NB4 (cell line): ENCODE data around the gene AFG1L.
"Not testable (repeated sequence)": the region's sequence is repeated elsewhere in the genome, so short reads cannot be mapped to it uniquely, and the experiment has no call there.

Experiments used
- DNase-seq: peaks from one replicate; pipeline ENCODE4 v3.0.0; 2010; ENCODE audit warnings: low read depth
- H3K4me3 ChIP-seq: one replicate; pipeline ENCODE4 v1.5.1; 2011; ENCODE audit warnings: mild to moderate bottlenecking, low read depth, low read length, moderate library complexity
- CTCF ChIP-seq: IDR thresholded peaks from one replicate; pipeline ENCODE4 v1.5.1; 2012; ENCODE audit warnings: low read depth, low read length
- MAX ChIP-seq: IDR thresholded peaks from 2 replicates; pipeline ENCODE4 v1.6.1; 2011; ENCODE audit warnings: low read depth, low read length
- MYC ChIP-seq: IDR thresholded peaks from 2 replicates; pipeline ENCODE4 v1.6.1; 2011; ENCODE audit warnings: low read depth, low read length
- POLR2A ChIP-seq: IDR thresholded peaks from 2 replicates; pipeline ENCODE4 v1.6.1; 2011; ENCODE audit warnings: mild to moderate bottlenecking; ENCODE audit not compliant: insufficient read length; ENCODE audit errors: extremely low read depth

AFG1L gene

GRCh38 chr6:108253241-108253640 is 41.6 kb upstream of the AFG1L start:
- DNase-seq, result no peak
- TF ChIP-seq MAX, result no peak
- no peak for TF ChIP-seq MYC
- no peak for TF ChIP-seq POLR2A
- TF ChIP-seq CTCF, result no peak
- no peak overlapping the region for H3K4me3 ChIP-seq

- DNase-seq, result peak; percentile 31
- TF ChIP-seq CTCF (no peak), MAX (no peak), MYC (no peak), POLR2A (no peak)
- H3K4me3 ChIP-seq, result no peak overlapping the region
Observed at GRCh38 chr6:108254433-108255410, 40.1 kb upstream of the AFG1L start.

- TF ChIP-seq POLR2A, result no peak
- no peak for TF ChIP-seq CTCF
- no peak for TF ChIP-seq MYC
- H3K4me3 ChIP-seq, result peak overlapping the region; percentile 94
- DNase-seq, result peak; percentile 67
Observed at GRCh38 chr6:108260126-108260808, 34.6 kb upstream of the AFG1L start.

GRCh38 chr6:108260809-108261569 is 33.9 kb upstream of the AFG1L start, which contains the start of gene SNX3:
Gene SNX3, minus strand, starts transcription at chr6:108261040. Its CDS starts 119 bp downstream, at chr6:108260921.
- H3K4me3 ChIP-seq, result peak within 1 kb of the TSS; percentile 94
- peak; percentile 2 for TF ChIP-seq CTCF
- TF ChIP-seq MAX, result peak; percentile 31; the same call in 1 of the 2 replicates
- no peak; the same call in 1 of the 2 replicates for TF ChIP-seq MYC
- peak; percentile 86 for TF ChIP-seq POLR2A
- DNase-seq, result peak; percentile 99

- DNase-seq, result no peak
- TF ChIP-seq MYC, result no peak
- no peak overlapping the region for H3K4me3 ChIP-seq
Observed at GRCh38 chr6:108263371-108263770, 31.5 kb upstream of the AFG1L start.

GRCh38 chr6:108268845-108269244 is 26.0 kb upstream of the AFG1L start:
- TF ChIP-seq MAX (no peak), MYC (no peak), CTCF (no peak), POLR2A (no peak)
- H3K4me3 ChIP-seq, result no peak overlapping the region
- no peak for DNase-seq

- not testable (repeated sequence) for DNase-seq, H3K4me3 ChIP-seq
Observed at GRCh38 chr6:108269955-108270354, 24.9 kb upstream of the AFG1L start.
